ENCODE measurements around the gene NCAPG2.

GRCh38 chr7:158585721-158586498 lies 118.7 kb downstream of the NCAPG2 start:
- TF ChIP-seq, protein P1, sequence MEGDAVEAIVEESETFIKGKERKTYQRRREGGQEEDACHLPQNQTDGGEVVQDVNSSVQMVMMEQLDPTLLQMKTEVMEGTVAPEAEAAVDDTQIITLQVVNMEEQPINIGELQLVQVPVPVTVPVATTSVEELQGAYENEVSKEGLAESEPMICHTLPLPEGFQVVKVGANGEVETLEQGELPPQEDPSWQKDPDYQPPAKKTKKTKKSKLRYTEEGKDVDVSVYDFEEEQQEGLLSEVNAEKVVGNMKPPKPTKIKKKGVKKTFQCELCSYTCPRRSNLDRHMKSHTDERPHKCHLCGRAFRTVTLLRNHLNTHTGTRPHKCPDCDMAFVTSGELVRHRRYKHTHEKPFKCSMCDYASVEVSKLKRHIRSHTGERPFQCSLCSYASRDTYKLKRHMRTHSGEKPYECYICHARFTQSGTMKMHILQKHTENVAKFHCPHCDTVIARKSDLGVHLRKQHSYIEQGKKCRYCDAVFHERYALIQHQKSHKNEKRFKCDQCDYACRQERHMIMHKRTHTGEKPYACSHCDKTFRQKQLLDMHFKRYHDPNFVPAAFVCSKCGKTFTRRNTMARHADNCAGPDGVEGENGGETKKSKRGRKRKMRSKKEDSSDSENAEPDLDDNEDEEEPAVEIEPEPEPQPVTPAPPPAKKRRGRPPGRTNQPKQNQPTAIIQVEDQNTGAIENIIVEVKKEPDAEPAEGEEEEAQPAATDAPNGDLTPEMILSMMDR (IDR thresholded peaks at IDR 0.05) = no peak
- TF ChIP-seq POLR2A (IDR thresholded peaks at IDR 0.05) = no peak
